GM10266 (cell line): Measurements from ENCODE around the gene HS6ST3.

Experiments used
- DNase-seq: peaks from one replicate; pipeline ENCODE4 v3.0.0; 2012; ENCODE audit errors: extremely low spot score
- CTCF ChIP-seq: IDR thresholded peaks from 2 replicates; pipeline ENCODE4 v1.5.1; 2012; ENCODE audit warnings: mild to moderate bottlenecking, low read depth; ENCODE audit not compliant: control insufficient read depth, insufficient read depth; ENCODE audit errors: missing control alignments

Gene HS6ST3

GRCh38 chr13:96141032-96141431 lies 51.1 kb downstream of the HS6ST3 start:
- DNase-seq = no peak
- TF ChIP-seq CTCF = no peak

GRCh38 chr13:96159725-96160124 lies 69.8 kb downstream of the HS6ST3 start:
- no peak for DNase-seq
- TF ChIP-seq CTCF = no peak

- no peak for TF ChIP-seq CTCF
- no peak for DNase-seq
These were observed 71.2 kb downstream of the HS6ST3 start for GRCh38 chr13:96161141-96161540.

GRCh38 chr13:96165840-96166239 lies 75.9 kb downstream of the HS6ST3 start:
- no peak for DNase-seq
- no peak for TF ChIP-seq CTCF

GRCh38 chr13:96172066-96172465 lies 82.2 kb downstream of the HS6ST3 start:
- no peak for DNase-seq
- TF ChIP-seq CTCF = no peak

GRCh38 chr13:96178759-96179158 lies 88.9 kb downstream of the HS6ST3 start:
- DNase-seq = no peak
- no peak for TF ChIP-seq CTCF

- DNase-seq = no peak
- no peak for TF ChIP-seq CTCF
These were observed 89.4 kb downstream of the HS6ST3 start for GRCh38 chr13:96179309-96179708.
